ENCODE measurements around the gene CTTN. TPM values are rescaled to one million over a fixed set of nuclear protein-coding genes. Genes with fewer than 3 reads are reported as not detected.

CTTN gene
- total and polyA plus RNA-seq, 2 experiments from 2014 or later = 249 to 268 TPM

- peaks cover 5% of the 10 kb centered on the region for H4K20me1 ChIP-seq (ENCODE audit: insufficient read depth)
- DNase-seq = no peak
- 95% methylated on average over 20 of the region's 20 CpGs for WGBS, 2 experiments (ENCODE audit: low coverage in 1 of 2, low lambda C conversion rate in 2 of 2, missing lambda C conversion rate in 2 of 2)
- in situ Hi-C loops (cut with MboI) = no loop called here
- no peak overlapping the region for H3K4me3 ChIP-seq
- H3K9me2 ChIP-seq (ENCODE audit: insufficient read depth) = no peaks in the 10 kb centered on the region
- H3K36me3 ChIP-seq (ENCODE audit: low read depth) = peaks cover 78% of the 10 kb centered on the region
- no peak overlapping the region for H2AFZ ChIP-seq
- no peak overlapping the region for H3K4me2 ChIP-seq (ENCODE audit: unreplicated experiment)
- H3K4me1 ChIP-seq (ENCODE audit: insufficient read depth) = peaks cover 4% of the 10 kb centered on the region; the same call in 1 of the 2 replicates
- no peaks in the 10 kb centered on the region for H3K9me3 ChIP-seq (ENCODE audit: low read depth)
- H3K9ac ChIP-seq = no peak overlapping the region
- TF ChIP-seq EZH2phosphoT487 (IDR thresholded peaks at IDR 0.05; ENCODE audit: insufficient read depth, low read depth) (no peak), EZH2 (IDR thresholded peaks at IDR 0.05; ENCODE audit: insufficient read depth, poor library complexity, severe bottlenecking) (no peak)
- H3K79me2 ChIP-seq (ENCODE audit: insufficient read depth) = peaks cover 60% of the 10 kb centered on the region
- no peaks in the 10 kb centered on the region for H3K27me3 ChIP-seq (replicated peaks; ENCODE audit: insufficient read depth)
- H3K27ac ChIP-seq = no peak overlapping the region
- peaks cover 41% of the 10 kb centered on the region for H3F3A ChIP-seq (ENCODE audit: insufficient read depth)
Observed at GRCh38 chr11:70416881-70417280, 18.6 kb downstream of the CTTN start.

DNA sequence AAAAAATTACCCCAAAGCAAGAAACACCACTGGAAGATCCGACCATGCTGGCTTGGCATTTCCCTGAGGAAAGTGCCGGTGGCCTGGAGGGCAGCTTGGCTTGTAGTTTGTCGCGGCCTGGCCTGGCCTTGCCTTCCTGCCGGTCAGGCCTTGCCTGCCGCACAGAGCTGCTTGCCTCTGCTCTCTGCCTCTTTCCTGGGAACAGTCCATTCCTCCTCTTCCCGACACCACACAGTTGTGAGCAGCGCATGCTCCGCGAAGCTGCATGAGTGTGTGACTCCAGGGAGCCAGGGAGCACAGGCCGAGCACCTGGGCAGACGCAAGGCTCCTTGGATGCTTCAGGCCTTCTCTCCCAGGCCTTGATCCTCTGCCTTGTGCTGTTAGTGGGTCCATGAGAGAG is 19.8 kb downstream of the CTTN start:
- Histone ChIP-seq H3K36me3 (ENCODE audit: low read depth) (peaks cover 69% of the 10 kb centered on the region), H3K9ac (no peak overlapping the region), H2AFZ (no peak overlapping the region), H3K27me3 (replicated peaks; ENCODE audit: insufficient read depth) (no peaks in the 10 kb centered on the region), H4K20me1 (ENCODE audit: insufficient read depth) (peaks cover 5% of the 10 kb centered on the region), H3K4me3 (no peak overlapping the region), H3K79me2 (ENCODE audit: insufficient read depth) (peaks cover 60% of the 10 kb centered on the region), H3K27ac (no peak overlapping the region), H3K9me2 (ENCODE audit: insufficient read depth) (no peaks in the 10 kb centered on the region), H3F3A (ENCODE audit: insufficient read depth) (peaks cover 30% of the 10 kb centered on the region), H3K4me1 (ENCODE audit: insufficient read depth) (peaks cover 4% of the 10 kb centered on the region; the same call in 1 of the 2 replicates), H3K4me2 (ENCODE audit: unreplicated experiment) (no peak overlapping the region), H3K9me3 (ENCODE audit: low read depth) (no peaks in the 10 kb centered on the region)
- in situ Hi-C loops (cut with MboI) = no loop called here
- WGBS, 2 experiments (ENCODE audit: low coverage in 1 of 2, low lambda C conversion rate in 2 of 2, missing lambda C conversion rate in 2 of 2) = 96 to 97% methylated on average over 12 of the region's 12 CpGs
- TF ChIP-seq EZH2 (IDR thresholded peaks at IDR 0.05; ENCODE audit: insufficient read depth, poor library complexity, severe bottlenecking) = no peak
- TF ChIP-seq EZH2phosphoT487 (IDR thresholded peaks at IDR 0.05; ENCODE audit: insufficient read depth, low read depth) = no peak
- DNase-seq = no peak

GRCh38 chr11:70419307-70420007 is 21.1 kb downstream of the CTTN start:
- H3K4me3 ChIP-seq = no peak overlapping the region
- peaks cover 8% of the 10 kb centered on the region for H4K20me1 ChIP-seq (ENCODE audit: insufficient read depth)
- H3K9me2 ChIP-seq (ENCODE audit: insufficient read depth) = no peaks in the 10 kb centered on the region
- DNase-seq = no peak
- no peaks in the 10 kb centered on the region for H3K27me3 ChIP-seq (replicated peaks; ENCODE audit: insufficient read depth)
- H3K9me3 ChIP-seq (ENCODE audit: low read depth) = no peaks in the 10 kb centered on the region
- TF ChIP-seq EZH2phosphoT487 (IDR thresholded peaks at IDR 0.05; ENCODE audit: insufficient read depth, low read depth) (no peak), EZH2 (IDR thresholded peaks at IDR 0.05; ENCODE audit: insufficient read depth, poor library complexity, severe bottlenecking) (no peak)
- in situ Hi-C loops (cut with MboI) = no loop called here
- no peak overlapping the region for H3K4me2 ChIP-seq (ENCODE audit: unreplicated experiment)
- H3K36me3 ChIP-seq (ENCODE audit: low read depth) = peaks cover 62% of the 10 kb centered on the region
- WGBS, 2 experiments (ENCODE audit: low coverage in 1 of 2, low lambda C conversion rate in 2 of 2, missing lambda C conversion rate in 2 of 2) = 93 to 94% methylated on average over 17 of the region's 17 CpGs
- H3K79me2 ChIP-seq (ENCODE audit: insufficient read depth) = peaks cover 66% of the 10 kb centered on the region
- H2AFZ ChIP-seq = no peak overlapping the region
- H3F3A ChIP-seq (ENCODE audit: insufficient read depth) = peaks cover 20% of the 10 kb centered on the region
- H3K9ac ChIP-seq = no peak overlapping the region
- H3K27ac ChIP-seq = no peak overlapping the region
- H3K4me1 ChIP-seq (ENCODE audit: insufficient read depth) = peaks cover 4% of the 10 kb centered on the region; the same call in 1 of the 2 replicates

- Histone ChIP-seq H2AFZ (no peak overlapping the region), H4K20me1 (ENCODE audit: insufficient read depth) (peaks cover 9% of the 10 kb centered on the region), H3K9me3 (ENCODE audit: low read depth) (no peaks in the 10 kb centered on the region), H3K36me3 (ENCODE audit: low read depth) (peaks cover 65% of the 10 kb centered on the region), H3K79me2 (ENCODE audit: insufficient read depth) (peaks cover 68% of the 10 kb centered on the region), H3K4me1 (ENCODE audit: insufficient read depth) (peaks cover under 1% of the 10 kb centered on the region; the same call in 1 of the 2 replicates), H3K4me2 (ENCODE audit: unreplicated experiment) (no peak overlapping the region), H3K9ac (no peak overlapping the region), H3K27me3 (replicated peaks; ENCODE audit: insufficient read depth) (no peaks in the 10 kb centered on the region), H3K4me3 (no peak overlapping the region), H3F3A (ENCODE audit: insufficient read depth) (peaks cover 14% of the 10 kb centered on the region), H3K9me2 (ENCODE audit: insufficient read depth) (no peaks in the 10 kb centered on the region), H3K27ac (no peak overlapping the region)
- in situ Hi-C loops (cut with MboI) = no loop called here
- 86 to 89% methylated on average over 14 of the region's 14 CpGs for WGBS, 2 experiments (ENCODE audit: low coverage in 1 of 2, low lambda C conversion rate in 2 of 2, missing lambda C conversion rate in 2 of 2)
- no peak for DNase-seq
- TF ChIP-seq EZH2phosphoT487 (IDR thresholded peaks at IDR 0.05; ENCODE audit: insufficient read depth, low read depth) (no peak), EZH2 (IDR thresholded peaks at IDR 0.05; ENCODE audit: insufficient read depth, poor library complexity, severe bottlenecking) (no peak)
Observed at GRCh38 chr11:70420008-70420464, 21.7 kb downstream of the CTTN start.
